Mammary epithelial cell (primary cell): ENCODE measurements around the gene HUS1B.

Experiments
- CTCF ChIP-seq, 2 donors: IDR thresholded peaks in 1 of 2; conservative IDR thresholded peaks in 1 of 2; 2 replicates each; pipeline ENCODE4 v1.5.1; 2011 to 2012; ENCODE audit warnings: inconsistent platforms in 2 of 2, low read length in 2 of 2, mild to moderate bottlenecking in 2 of 2, control low read depth in 1 of 2, low read depth in 1 of 2; ENCODE audit not compliant: insufficient read depth in 1 of 2; ENCODE audit errors: extremely low read depth in 1 of 2
- EZH2 ChIP-seq: IDR thresholded peaks from 2 replicates; pipeline ENCODE4 v1.6.1; 2012; ENCODE audit warnings: low read length, inconsistent platforms, borderline replicate concordance

GRCh38 chr6:677919-678318 is 21.0 kb upstream of the HUS1B start:
- TF ChIP-seq EZH2 (no peak), CTCF (conservative IDR thresholded peaks at IDR 0.05 in 1 of 2, IDR thresholded peaks at IDR 0.05 in 1 of 2; ENCODE audit: extremely low read depth in 1 of 2, insufficient read depth in 1 of 2, low read depth in 1 of 2, low read length in 2 of 2) (no peak)
